HG03103 (cell line): Measurements from ENCODE around the gene ACADS.

Experiments used
- ATAC-seq: cut with Tn5 transposase; IDR thresholded peaks from one replicate; pipeline ENCODE4 v1.9.1; 2021; ENCODE audit warnings: low read depth; ENCODE audit not compliant: unreplicated experiment

ACADS gene

GRCh38 chr12:120699553-120699952, 26.1 kb upstream of the ACADS start:
- ATAC-seq = no peak

- ATAC-seq = no peak
These were observed 24.7 kb upstream of the ACADS start for GRCh38 chr12:120700886-120701285.

DNA sequence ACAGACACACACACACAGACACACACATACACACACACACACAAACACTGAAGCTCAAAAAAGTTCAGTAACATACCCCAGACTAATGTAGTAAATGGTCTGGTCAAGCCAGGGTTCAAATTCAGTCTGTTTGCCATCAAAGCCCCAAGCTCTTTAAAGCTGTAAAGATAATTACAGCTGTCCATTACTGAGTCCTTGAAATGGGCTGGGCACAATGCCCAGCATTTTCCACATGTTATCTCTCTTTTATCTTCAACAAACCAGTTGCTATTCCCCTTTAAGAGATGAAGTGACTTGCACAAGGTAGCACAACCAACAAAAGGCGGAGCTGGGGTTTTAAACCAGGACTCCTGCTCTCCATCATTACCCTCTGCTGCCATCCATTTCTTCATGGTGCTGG, 23.0 kb upstream of the ACADS start:
- ATAC-seq = no peak

- no peak for ATAC-seq
These were observed 22.2 kb upstream of the ACADS start for GRCh38 chr12:120703311-120703942.

DNA sequence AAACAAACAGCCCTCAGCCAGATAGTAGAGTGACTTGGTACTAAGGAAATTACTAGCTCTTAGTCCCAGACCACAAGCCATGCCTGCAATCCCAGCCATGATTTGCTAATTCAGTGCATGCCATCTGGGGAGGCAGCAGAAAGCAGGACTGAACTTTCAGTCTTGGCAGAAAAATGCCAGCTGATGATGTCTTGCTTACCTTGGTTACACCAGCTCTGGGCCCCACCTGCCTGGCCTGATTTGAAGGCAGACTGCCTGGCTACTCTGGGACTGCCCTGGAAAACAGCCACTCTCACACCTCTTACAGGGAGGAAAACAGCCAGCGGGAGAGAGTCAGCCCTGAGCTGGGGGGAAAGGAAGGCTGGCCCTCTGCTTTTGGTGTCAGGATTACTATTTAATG, 20.0 kb upstream of the ACADS start:
- no peak for ATAC-seq

GRCh38 chr12:120706029-120706428, 19.6 kb upstream of the ACADS start:
- ATAC-seq = no peak

DNA sequence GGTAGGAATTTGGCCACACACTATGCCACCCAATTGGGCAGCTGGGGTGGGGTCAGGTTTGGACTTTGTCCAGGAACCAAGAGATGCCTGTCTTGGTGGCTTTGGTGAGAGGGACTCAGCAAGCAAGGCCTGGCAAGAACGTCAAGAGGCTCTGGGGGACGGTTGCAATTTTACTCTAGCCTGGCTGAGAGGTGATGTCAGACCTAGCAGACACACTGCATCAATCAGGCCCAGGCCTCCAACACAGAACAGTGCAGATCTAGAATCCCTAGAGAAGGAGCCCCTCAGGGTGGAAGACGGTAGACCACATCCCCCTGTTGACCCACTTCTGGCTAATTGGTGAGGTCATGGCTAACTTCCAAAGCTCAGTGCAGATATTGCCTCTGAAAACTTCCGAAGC, 17.0 kb upstream of the ACADS start:
- ATAC-seq = no peak

GRCh38 chr12:120710031-120710804, 15.4 kb upstream of the ACADS start, which contains the start of gene UNC119B:
TSS of gene UNC119B (plus strand) at chr12:120710458. CDS start at chr12:120710475, 17 bp downstream.
- peak; percentile 64 for ATAC-seq

DNA sequence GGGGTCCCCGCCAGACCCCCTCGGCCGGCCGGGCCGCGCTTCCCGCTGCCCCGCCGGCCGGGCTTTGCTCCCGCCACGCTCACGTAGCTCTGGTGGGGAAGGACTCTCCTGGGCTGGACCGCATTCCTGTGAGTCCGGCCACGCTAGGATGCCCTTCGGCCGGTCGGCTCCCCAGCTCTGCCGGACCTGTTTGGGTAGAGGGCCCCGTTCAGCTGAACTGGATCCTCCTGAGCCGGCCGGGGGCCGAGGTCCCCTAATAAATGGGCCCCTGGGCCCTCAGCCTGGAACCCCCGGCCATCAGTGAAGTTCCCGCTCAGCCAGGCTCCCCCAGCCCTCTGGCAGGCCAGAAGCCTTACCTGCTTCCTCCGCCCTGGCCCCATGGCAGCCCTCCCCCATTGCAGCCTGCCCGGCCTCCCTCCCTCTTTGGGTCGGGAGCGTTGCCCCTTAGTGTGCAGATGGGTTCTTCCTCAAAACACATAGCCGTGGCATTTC, 14.8 kb upstream of the ACADS start:
- peak; percentile 14 for ATAC-seq

- ATAC-seq = no peak
These were observed 14.2 kb upstream of the ACADS start for GRCh38 chr12:120711411-120711810.

GRCh38 chr12:120712610-120713009, 13.0 kb upstream of the ACADS start:
- ATAC-seq = no peak

- no peak for ATAC-seq
These were observed 11.7 kb upstream of the ACADS start for GRCh38 chr12:120713861-120714482.

GRCh38 chr12:120718055-120718454, 7.6 kb upstream of the ACADS start:
- ATAC-seq = no peak

DNA sequence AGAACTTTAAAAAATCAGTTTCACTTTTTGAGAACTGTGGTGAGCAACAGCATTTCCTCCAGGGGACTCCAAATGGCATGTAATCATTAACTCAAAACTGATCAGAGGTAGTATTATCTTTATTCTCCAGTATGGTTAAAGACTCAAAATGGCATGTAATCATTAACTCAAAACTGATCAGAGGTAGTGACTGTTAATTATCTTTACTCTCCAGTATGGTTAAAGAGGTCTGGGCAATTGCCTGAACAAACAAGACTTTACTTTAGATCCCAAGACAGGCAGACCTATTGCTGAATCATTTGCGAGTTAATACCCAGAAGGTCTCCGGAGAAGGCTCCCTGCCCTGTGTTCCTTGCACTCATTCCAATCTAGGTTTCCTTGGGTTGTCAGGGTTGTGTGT, 6.6 kb upstream of the ACADS start:
- no peak for ATAC-seq

GRCh38 chr12:120719496-120720233, 6.0 kb upstream of the ACADS start:
- ATAC-seq = no peak

- no peak for ATAC-seq
These were observed 5.2 kb upstream of the ACADS start for GRCh38 chr12:120720234-120720986.

DNA sequence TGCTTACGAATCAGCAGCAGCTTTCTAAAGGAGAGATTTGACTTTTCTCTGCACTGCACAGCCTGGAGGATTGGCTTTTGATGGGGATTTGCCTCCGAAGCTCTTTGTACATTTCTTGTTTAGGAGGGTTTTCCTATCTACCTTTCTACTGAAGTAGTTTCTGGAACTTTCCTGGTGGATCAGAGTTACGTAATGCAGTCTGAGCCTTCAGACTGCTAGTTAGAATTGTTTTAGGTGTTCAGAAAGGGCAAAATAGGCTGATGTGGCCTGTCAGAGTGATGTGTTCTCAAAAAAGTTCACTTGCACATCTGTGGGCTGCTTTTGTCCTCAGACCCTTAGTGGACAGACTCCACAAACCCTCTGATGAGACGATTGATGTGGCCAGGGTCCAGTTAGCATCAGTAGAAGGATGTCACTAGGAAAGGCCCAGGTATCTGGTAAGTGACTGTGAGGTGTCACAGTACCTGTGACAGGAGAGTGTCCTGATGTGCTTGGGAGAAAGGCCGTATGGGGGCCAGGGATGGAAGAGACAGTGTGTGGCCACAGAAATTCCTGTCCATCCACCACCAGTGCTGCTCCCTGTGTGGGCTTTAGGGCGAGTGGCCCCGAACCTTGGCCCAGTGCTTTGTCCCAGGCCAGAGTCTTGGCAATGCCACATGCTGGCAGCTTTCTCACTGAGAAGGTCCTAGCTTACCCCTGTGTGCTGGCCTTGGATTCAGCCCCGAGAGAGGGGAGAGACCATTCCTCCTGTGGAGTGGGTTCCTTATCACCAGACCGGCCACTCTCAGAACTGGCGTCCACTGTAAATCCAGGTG, 4.4 kb upstream of the ACADS start:
- no peak for ATAC-seq

DNA sequence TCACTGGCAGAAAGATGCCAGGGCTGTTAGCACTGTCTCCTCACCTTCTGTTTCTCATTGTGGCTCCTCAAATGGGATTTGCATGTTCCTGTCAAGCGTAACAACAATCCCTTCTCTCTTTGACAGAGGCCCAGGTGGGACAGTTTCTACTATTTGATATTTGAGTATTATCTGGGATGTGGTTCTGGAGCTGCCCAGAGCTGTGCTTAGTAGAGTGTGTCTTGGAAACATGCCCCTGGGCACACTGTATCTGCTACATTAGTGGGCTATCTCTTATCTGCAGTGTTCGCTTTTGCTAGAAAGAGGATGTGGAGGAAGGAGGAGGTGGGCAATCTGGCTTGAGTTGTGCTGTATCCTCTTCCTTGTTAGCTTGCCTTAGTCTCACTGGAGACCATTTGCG, 3.8 kb upstream of the ACADS start:
- ATAC-seq = no peak

- no peak for ATAC-seq
These were observed 2.8 kb upstream of the ACADS start for GRCh38 chr12:120722784-120723183.
